KMS-11 (cell line): ENCODE data around the gene ECPAS.

ENCODE experiments used
- H2AFZ ChIP-seq: fragments of 200-600 bp; sonication (generic); 2 replicates; pipeline ENCODE4 v1.6.1; 2016; ENCODE audit warnings: antibody characterized with exemption, mixed run types, low read depth
- H3K27ac ChIP-seq: fragments of 200-600 bp; sonication (generic); 2 replicates; pipeline ENCODE4 v1.6.1; 2016; ENCODE audit warnings: mild to moderate bottlenecking, mixed run types
- H3K27me3 ChIP-seq: fragments of 200-600 bp; sonication (generic); 2 replicates; pipeline ENCODE4 v1.6.1; 2017; ENCODE audit warnings: mild to moderate bottlenecking, low read depth, mixed run types, moderate library complexity; ENCODE audit not compliant: insufficient read depth
- H3K36me3 ChIP-seq: fragments of 200-600 bp; sonication (generic); 2 replicates; pipeline ENCODE4 v1.6.1; 2017; ENCODE audit warnings: mild to moderate bottlenecking, mixed run types; ENCODE audit not compliant: insufficient read depth
- H3K4me1 ChIP-seq: fragments of 200-600 bp; sonication (generic); 2 replicates; pipeline ENCODE4 v1.6.1; 2016; ENCODE audit warnings: mild to moderate bottlenecking, low read depth, mixed run types; ENCODE audit not compliant: poor library complexity, severe bottlenecking
- H3K4me2 ChIP-seq: fragments of 200-600 bp; sonication (generic); 2 replicates; pipeline ENCODE4 v1.7.0; 2016; ENCODE audit warnings: mild to moderate bottlenecking, mixed run types
- H3K4me3 ChIP-seq: fragments of 200-600 bp; sonication (generic); IDR thresholded peaks from 2 replicates; pipeline ENCODE4 v1.6.1; 2017; ENCODE audit warnings: low read depth, low read length, mixed read lengths; ENCODE audit not compliant: insufficient read depth
- H3K79me2 ChIP-seq: fragments of 200-600 bp; sonication (generic); 2 replicates; pipeline ENCODE4 v1.6.1; 2016; ENCODE audit warnings: low read depth, mixed run types; ENCODE audit not compliant: insufficient read depth
- H3K9ac ChIP-seq: fragments of 200-600 bp; sonication (generic); 2 replicates; pipeline ENCODE4 v1.6.1; 2016; ENCODE audit warnings: mild to moderate bottlenecking, mixed run types
- H4K20me1 ChIP-seq: fragments of 200-600 bp; sonication (generic); 2 replicates; pipeline ENCODE4 v1.6.1; 2016; ENCODE audit warnings: mild to moderate bottlenecking, mixed run types; ENCODE audit not compliant: insufficient read depth
- CTCF ChIP-seq: fragments of 200-600 bp; sonication (generic); conservative IDR thresholded peaks from 2 replicates; pipeline ENCODE4 v1.6.1; 2017; ENCODE audit warnings: low read depth, mild to moderate bottlenecking, antibody characterized with exemption, low read length, moderate library complexity, mixed read lengths

The ECPAS gene

GRCh38 chr9:111356481-111357244 lies 127.5 kb downstream of the ECPAS start:
- no peaks in the 10 kb centered on the region for H3K79me2 ChIP-seq
- no peak overlapping the region for H3K27ac ChIP-seq
- TF ChIP-seq CTCF, result no peak
- no peak overlapping the region for H3K4me2 ChIP-seq
- no peaks in the 10 kb centered on the region for H3K27me3 ChIP-seq
- peaks cover 21% of the 10 kb centered on the region for H3K4me1 ChIP-seq
- H3K36me3 ChIP-seq, result no peaks in the 10 kb centered on the region; the same call in 1 of the 2 replicates
- H2AFZ ChIP-seq, result no peak overlapping the region
- H3K4me3 ChIP-seq, result no peak overlapping the region
- no peak overlapping the region for H3K9ac ChIP-seq
- H4K20me1 ChIP-seq, result no peaks in the 10 kb centered on the region

- no peaks in the 10 kb centered on the region for H3K36me3 ChIP-seq
- H3K4me2 ChIP-seq, result no peak overlapping the region
- H2AFZ ChIP-seq, result no peak overlapping the region
- no peak overlapping the region for H3K9ac ChIP-seq
- H4K20me1 ChIP-seq, result no peaks in the 10 kb centered on the region
- H3K27me3 ChIP-seq, result no peaks in the 10 kb centered on the region
- peaks cover 21% of the 10 kb centered on the region for H3K4me1 ChIP-seq
- H3K4me3 ChIP-seq, result no peak overlapping the region
- no peaks in the 10 kb centered on the region for H3K79me2 ChIP-seq
- H3K27ac ChIP-seq, result no peak overlapping the region
- no peak for TF ChIP-seq CTCF
Observed at GRCh38 chr9:111352545-111352944, 131.6 kb downstream of the ECPAS start.

- H2AFZ ChIP-seq, result no peak overlapping the region
- peaks cover 21% of the 10 kb centered on the region for H3K4me1 ChIP-seq
- H3K36me3 ChIP-seq, result no peaks in the 10 kb centered on the region
- H3K4me2 ChIP-seq, result no peak overlapping the region
- TF ChIP-seq CTCF, result no peak
- H4K20me1 ChIP-seq, result no peaks in the 10 kb centered on the region
- H3K9ac ChIP-seq, result no peak overlapping the region
- no peak overlapping the region for H3K27ac ChIP-seq
- H3K27me3 ChIP-seq, result no peaks in the 10 kb centered on the region
- H3K79me2 ChIP-seq, result no peaks in the 10 kb centered on the region
- no peak overlapping the region for H3K4me3 ChIP-seq
Observed at GRCh38 chr9:111350556-111350955, 133.6 kb downstream of the ECPAS start.

GRCh38 chr9:111349766-111350165 lies 134.4 kb downstream of the ECPAS start:
- H3K4me3 ChIP-seq, result no peak overlapping the region
- H3K79me2 ChIP-seq, result no peaks in the 10 kb centered on the region
- no peaks in the 10 kb centered on the region for H3K36me3 ChIP-seq
- H3K27me3 ChIP-seq, result no peaks in the 10 kb centered on the region
- H3K9ac ChIP-seq, result no peak overlapping the region
- H3K4me2 ChIP-seq, result no peak overlapping the region
- TF ChIP-seq CTCF, result no peak
- no peak overlapping the region for H3K27ac ChIP-seq
- H2AFZ ChIP-seq, result no peak overlapping the region
- peaks cover 19% of the 10 kb centered on the region for H3K4me1 ChIP-seq
- H4K20me1 ChIP-seq, result no peaks in the 10 kb centered on the region
